Natural killer cell (primary cell): ENCODE results near the gene TMEM131. TPM values are rescaled to one million over a fixed set of nuclear protein-coding genes. Genes with fewer than 3 reads are reported as not detected.

Source experiments
- ATAC-seq, 3 donors: fragments of 150-1000 bp in 2 of 3; fragments of 200-7000 bp in 1 of 3; cut with Tn5 transposase; 1 replicate in 1 of 3; 2 replicates in 2 of 3; pipeline ENCODE4 v1.10.0; 2021; ENCODE audit warnings: mild to moderate bottlenecking in 2 of 3, moderate library complexity in 2 of 3
- DNase-seq, 2 donors: peaks; one replicate each; pipeline versions ENCODE4 v3.0.0 to v3.0.0-alpha.2; 2013 to 2021; ENCODE audit warnings: mixed read lengths in 1 of 2
- H3K27ac ChIP-seq: one replicate; pipeline ENCODE4 v1.5.1; 2013; ENCODE audit warnings: mild to moderate bottlenecking, low read length
- H3K27me3 ChIP-seq: one replicate; pipeline ENCODE4 v1.6.1; 2013; ENCODE audit warnings: low read length; ENCODE audit not compliant: control insufficient read depth, insufficient read depth
- H3K36me3 ChIP-seq: one replicate; pipeline ENCODE4 v1.6.1; 2013; ENCODE audit warnings: low read length; ENCODE audit not compliant: control insufficient read depth, insufficient read depth
- H3K4me1 ChIP-seq: one replicate; pipeline ENCODE4 v1.6.1; 2013; ENCODE audit warnings: low read length; ENCODE audit not compliant: control insufficient read depth, insufficient read depth
- H3K4me3 ChIP-seq: one replicate; pipeline ENCODE4 v1.5.1; 2013; ENCODE audit warnings: low read length
- H3K9me3 ChIP-seq: one replicate; pipeline ENCODE4 v1.6.1; 2013; ENCODE audit warnings: low read length; ENCODE audit not compliant: control insufficient read depth, insufficient read depth
- H3K27ac Mint-ChIP-seq, 2 donors: one replicate each; pipeline ENCODE4 v1.8.0; 2022; ENCODE audit warnings: mild to moderate bottlenecking in 2 of 2, mixed read lengths in 2 of 2, moderate library complexity in 1 of 2
- H3K27me3 Mint-ChIP-seq, 2 donors: one replicate each; pipeline ENCODE4 v1.8.0; 2022; ENCODE audit warnings: low read depth in 2 of 2, mixed read lengths in 2 of 2
- H3K36me3 Mint-ChIP-seq: one replicate; pipeline ENCODE4 v1.8.0; 2022; ENCODE audit warnings: mixed read lengths
- H3K4me1 Mint-ChIP-seq, 2 donors: one replicate each; pipeline ENCODE4 v1.8.0; 2022; ENCODE audit warnings: mixed read lengths in 2 of 2
- H3K4me3 Mint-ChIP-seq: one replicate; pipeline ENCODE4 v1.8.0; 2022; ENCODE audit warnings: mild to moderate bottlenecking, moderate library complexity, mixed read lengths
- H3K9me3 Mint-ChIP-seq, 2 donors: one replicate each; pipeline ENCODE4 v1.8.0; 2022; ENCODE audit warnings: mixed read lengths in 2 of 2
- CTCF ChIP-seq: fragments of 200-600 bp; IDR thresholded peaks from one replicate; pipeline ENCODE4 v1.8.0; 2022; ENCODE audit warnings: antibody characterized with exemption
- WGBS: methylation state at CpG from one replicate; pipeline ENCODE4 v1.1.7; 2013; ENCODE audit warnings: missing lambda C conversion rate; ENCODE audit not compliant: insufficient coverage; 5-methylcytosine and 5-hydroxymethylcytosine counted together
- intact Hi-C: fragments of 100-400 bp; cut with micrococcal nuclease; formaldehyde crosslinking; loops from one replicate; pipeline ENCODE4 v1.14.2; 2022
- total RNA-seq, 4 donors: library from RNA; stranded (reverse); fragments of 120-200 nt in 1 of 4; gene quantifications; one replicate each; pipeline versions ENCODE4 v1.2.3 to v1.2.4, GENCODE V29; 2013 to 2022

Gene TMEM131
- total RNA-seq, 3 donors from 2014 or later (not counting 1 experiment from before 2014, with no cell fraction given) = 44.8 to 72.1 (median 67.1) TPM

DNA sequence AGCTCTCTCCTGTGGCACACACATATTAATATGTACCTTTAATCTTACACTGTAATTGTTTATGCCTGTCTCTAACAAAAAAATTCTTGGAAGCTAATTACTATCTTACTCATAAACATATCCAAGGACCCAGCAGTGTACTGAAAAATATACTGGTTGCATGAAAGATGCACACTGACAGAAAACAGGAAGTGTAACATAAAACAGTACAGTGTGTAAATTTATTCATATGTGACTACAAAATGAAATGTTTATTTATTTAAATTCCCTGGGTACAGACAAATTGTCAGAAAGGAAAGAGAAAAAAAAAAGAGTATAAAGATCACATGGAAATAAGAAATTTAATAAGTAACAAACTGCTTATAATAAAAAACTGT is 28.5 kb downstream of the TMEM131 start:
- no peak overlapping the region for H3K4me3 Mint-ChIP-seq

DNA sequence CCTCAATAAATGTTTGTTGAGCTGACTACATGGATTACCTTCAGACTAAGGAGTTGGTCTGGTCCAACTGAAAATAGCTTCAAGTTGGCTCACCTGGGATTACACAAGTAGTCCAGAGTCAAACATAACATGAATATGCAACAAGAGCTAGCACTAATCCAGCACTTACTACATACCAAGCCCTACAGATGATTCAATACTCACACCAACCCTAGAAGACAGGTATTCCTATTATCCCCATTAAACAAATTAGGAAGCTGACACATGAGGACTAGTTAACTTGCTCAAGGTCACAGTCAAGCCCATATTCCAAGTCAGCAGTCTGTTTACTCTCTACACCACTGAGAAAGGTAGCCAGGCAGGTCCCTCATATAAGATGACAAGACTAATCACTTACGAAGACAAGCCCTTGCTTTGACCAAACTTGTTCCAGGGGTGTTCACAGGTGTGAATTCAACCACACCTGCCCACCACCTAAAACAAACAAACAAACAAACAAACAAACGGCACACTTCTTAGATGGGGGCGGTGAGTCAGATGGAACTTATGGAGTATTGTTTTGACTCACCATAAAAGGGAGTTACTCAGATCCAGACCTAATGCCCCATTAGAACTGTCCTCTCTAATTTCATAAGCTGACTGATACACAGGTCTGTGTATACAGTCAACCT is 29.1 kb downstream of the TMEM131 start:
- Histone ChIP-seq H3K27me3 (no peaks in the 10 kb centered on the region), H3K4me1 (no peaks in the 10 kb centered on the region), H3K36me3 (no peaks in the 10 kb centered on the region), H3K9me3 (no peaks in the 10 kb centered on the region), H3K4me3 (no peak overlapping the region), H3K27ac (no peak overlapping the region)
- no peak for TF ChIP-seq CTCF
- H3K4me1 Mint-ChIP-seq = peaks cover 78 to 79% of the 10 kb centered on the region in 2 donors
- intact Hi-C loops = no loop called here
- no peaks in the 10 kb centered on the region for H3K36me3 Mint-ChIP-seq
- WGBS = 93% methylated on average over 1 of the region's 3 CpGs
- no peaks in the 10 kb centered on the region for H3K9me3 Mint-ChIP-seq
- ATAC-seq = peak in 1 of 3 donors; percentile 13
- H3K4me3 Mint-ChIP-seq = no peak overlapping the region
- DNase-seq = no peak
- H3K27ac Mint-ChIP-seq = peak overlapping the region; percentile 39 to 73
- no peaks in the 10 kb centered on the region for H3K27me3 Mint-ChIP-seq

More for the DNA sequence above, 28.5 kb downstream of the TMEM131 start:
- H3K27me3 ChIP-seq = no peaks in the 10 kb centered on the region
- H3K9me3 Mint-ChIP-seq = no peaks in the 10 kb centered on the region
- ATAC-seq (no peak), DNase-seq (no peak)
- no peak overlapping the region for H3K27ac ChIP-seq
- H3K27me3 Mint-ChIP-seq = no peaks in the 10 kb centered on the region
- TF ChIP-seq CTCF = no peak
- H3K4me3 ChIP-seq = no peak overlapping the region
- H3K36me3 ChIP-seq = no peaks in the 10 kb centered on the region
- H3K4me1 Mint-ChIP-seq = peaks cover 82 to 83% of the 10 kb centered on the region in 2 donors
- H3K9me3 ChIP-seq = no peaks in the 10 kb centered on the region
- no peaks in the 10 kb centered on the region for H3K36me3 Mint-ChIP-seq
- intact Hi-C loops = no loop called here
- peak overlapping the region; percentile 39 to 73 for H3K27ac Mint-ChIP-seq
- no peaks in the 10 kb centered on the region for H3K4me1 ChIP-seq

GRCh38 chr2:97965116-97965515 is 30.6 kb downstream of the TMEM131 start:
- intact Hi-C loops = no loop called here
- no peaks in the 10 kb centered on the region for H3K27me3 Mint-ChIP-seq
- Histone ChIP-seq H3K4me3 (no peak overlapping the region), H3K36me3 (no peaks in the 10 kb centered on the region), H3K9me3 (no peaks in the 10 kb centered on the region), H3K27me3 (no peaks in the 10 kb centered on the region), H3K27ac (no peak overlapping the region), H3K4me1 (no peaks in the 10 kb centered on the region)
- H3K4me3 Mint-ChIP-seq = no peak overlapping the region
- peaks cover 75 to 77% of the 10 kb centered on the region in 2 donors for H3K4me1 Mint-ChIP-seq
- DNase-seq = no peak
- no peaks in the 10 kb centered on the region for H3K36me3 Mint-ChIP-seq
- ATAC-seq = no peak
- H3K27ac Mint-ChIP-seq = no peak overlapping the region
- no peaks in the 10 kb centered on the region for H3K9me3 Mint-ChIP-seq
- WGBS = 93% methylated on average over 8 of the region's 12 CpGs
- no peak for TF ChIP-seq CTCF

- H3K4me1 Mint-ChIP-seq = peaks cover 75 to 78% of the 10 kb centered on the region in 2 donors
Measured at GRCh38 chr2:97963880-97964279, 31.9 kb downstream of the TMEM131 start.

More at GRCh38 chr2:97963880-97964279, 31.9 kb downstream of the TMEM131 start:
- Mint-ChIP-seq H3K27ac (no peak overlapping the region), H3K4me3 (no peak overlapping the region), H3K27me3 (no peaks in the 10 kb centered on the region), H3K9me3 (no peaks in the 10 kb centered on the region), H3K36me3 (no peaks in the 10 kb centered on the region)
- Histone ChIP-seq H3K27me3 (no peaks in the 10 kb centered on the region), H3K9me3 (no peaks in the 10 kb centered on the region), H3K4me1 (no peaks in the 10 kb centered on the region), H3K36me3 (no peaks in the 10 kb centered on the region), H3K4me3 (no peak overlapping the region), H3K27ac (no peak overlapping the region)
- intact Hi-C loops = no loop called here
- DNase-seq (no peak), ATAC-seq (no peak)
- TF ChIP-seq CTCF = no peak
- 100% methylated on average over 1 of the region's 1 CpG for WGBS
